Heart left ventricle (tissue), 16 donors: Measurements from ENCODE around the gene KCNN3. TPM values are rescaled to one million over a fixed set of nuclear protein-coding genes. Genes with fewer than 3 reads are reported as not detected.

Experiments used
- ATAC-seq, 4 donors: fragments of 200-7000 bp; cut with Tn5 transposase; one replicate each; pipeline ENCODE4 v1.9.1; 2020 to 2022; ENCODE audit warnings: moderate library complexity in 4 of 4, mild to moderate bottlenecking in 3 of 4, moderate number of reproducible peaks in 1 of 4
- DNase-seq, 5 donors: peaks; one replicate each; pipeline ENCODE4 v3.0.0-alpha.2; 2020
- H3K27ac ChIP-seq, 12 donors: fragments of 200-600 bp; sonication (generic) in 4 of 12; one replicate each; pipeline versions ENCODE4 v1.5.0 to v1.8.0; 2016 to 2022; ENCODE audit warnings: mild to moderate bottlenecking in 2 of 12
- H3K27me3 ChIP-seq, 9 donors: fragments of 200-600 bp; sonication (generic) in 2 of 9; one replicate each; pipeline versions ENCODE4 v1.5.1 to v1.8.0; 2016 to 2022; ENCODE audit warnings: mild to moderate bottlenecking in 3 of 9
- H3K36me3 ChIP-seq, 9 donors: fragments of 200-600 bp; sonication (generic) in 2 of 9; one replicate each; pipeline versions ENCODE4 v1.5.0 to v1.8.0; 2018 to 2022; ENCODE audit warnings: mild to moderate bottlenecking in 2 of 9
- H3K4me1 ChIP-seq, 12 donors: fragments of 200-600 bp; sonication (generic) in 4 of 12; one replicate each; pipeline versions ENCODE4 v1.5.0 to v1.8.0; 2016 to 2022; ENCODE audit warnings: mild to moderate bottlenecking in 3 of 12
- H3K4me3 ChIP-seq, 12 donors: fragments of 200-600 bp; sonication (generic) in 4 of 12; one replicate each; pipeline versions ENCODE4 v1.5.0 to v1.8.0; 2017 to 2022; ENCODE audit warnings: mild to moderate bottlenecking in 9 of 12, moderate library complexity in 4 of 12
- H3K9me3 ChIP-seq, 12 donors: fragments of 200-600 bp; sonication (generic) in 4 of 12; one replicate each; pipeline versions ENCODE4 v1.5.0 to v1.8.0; 2016 to 2022; ENCODE audit warnings: mild to moderate bottlenecking in 1 of 12
- POLR2A ChIP-seq, 2 donors: fragments of 450-650 bp; IDR thresholded peaks; one replicate each; pipeline ENCODE4 v1.6.1; 2017; ENCODE audit warnings: antibody characterized with exemption in 2 of 2, mild to moderate bottlenecking in 2 of 2, moderate library complexity in 2 of 2
- WGBS, 4 donors: extraction: QIAGEN DNeasy Blood & Tissue Kit in 2 of 4; methylation state at CpG; one replicate each; pipeline versions ENCODE4 v1.1.5 to v1.1.7; 2013 to 2018; 5-methylcytosine and 5-hydroxymethylcytosine counted together
- intact Hi-C, 10 donors: fragments of 100-400 bp; cut with DNase I; formaldehyde crosslinking; loops; one replicate each; pipeline versions ENCODE4 v1.11.1 to v1.14.2; 2022
- polyA plus RNA-seq, 2 donors: library from polyadenylated mRNA; stranded (reverse); fragments of 200-250 nt; gene quantifications; one replicate each; pipeline ENCODE4 v1.2.3, GENCODE V29; 2013
- total RNA-seq, 9 donors: library from RNA; depleted of rRNA in 2 of 9; stranded (reverse); fragments of >200 nt in 2 of 9; fragmentation: NEBNext Ultra II Directional in 3 of 9; extraction: Animal tissue kit (Norgen Biotek cat#: 25700) in 3 of 9; gene quantifications; one replicate each; pipeline versions ENCODE4 v1.1.0 to v1.2.4, GENCODE V29; 2016 to 2023
- TF ChIP-seq, protein P1 (sequence below), 12 donors: fragments of 200-600 bp; sonication (generic) in 4 of 12; IDR thresholded peaks; one replicate each; pipeline versions ENCODE4 v1.5.0 to v1.8.0; 2018 to 2022; ENCODE audit warnings: antibody characterized with exemption in 12 of 12, mild to moderate bottlenecking in 5 of 12
- donor health status: ischemic (EF 13 %, LVEDD 7.1; RV severe dilation, severe dysfunction).
- donor health status: healthy with polysubstance abuse.
- donor health status: DM: no; HTN: yes; CAD: no.
- donor health status: DM: no; HTN: no; CAD: no.
- donor health status: ischemic (EF 25% LVEDD 6.9; RV normal size, moderate dysfunction).
- donor health status: ischemic (EF 25% LVEDD 5.7; RV mildly dilated, moderate dysfunction).
- donor health status: healthy.
- donor health status: DM: yes; HTN: yes; CAD: no.
- donor health status: ischemic (EF 35%, LVEDD 5.7; RV mildly dilated, moderate dysfunction).
- donor health status: nonischemic (EF 11% LVEDD 7.7; RV severe dilation, severe dysfunction).
- donor health status: DM: yes; HTN: yes; CAD: no.
- donor health status: PGD.
- donor health status: ischemic (EF 29% LVEDD 5.4; RV normal size, mild dysfunction).
- donor health status: nonischemic (EF 23%, LVEDD 6.1; RV moderate dilation, normal function).

Gene KCNN3
- total and polyA plus RNA-seq, 11 donors: 0.42 to 4.6 (median 2.2) TPM

DNA sequence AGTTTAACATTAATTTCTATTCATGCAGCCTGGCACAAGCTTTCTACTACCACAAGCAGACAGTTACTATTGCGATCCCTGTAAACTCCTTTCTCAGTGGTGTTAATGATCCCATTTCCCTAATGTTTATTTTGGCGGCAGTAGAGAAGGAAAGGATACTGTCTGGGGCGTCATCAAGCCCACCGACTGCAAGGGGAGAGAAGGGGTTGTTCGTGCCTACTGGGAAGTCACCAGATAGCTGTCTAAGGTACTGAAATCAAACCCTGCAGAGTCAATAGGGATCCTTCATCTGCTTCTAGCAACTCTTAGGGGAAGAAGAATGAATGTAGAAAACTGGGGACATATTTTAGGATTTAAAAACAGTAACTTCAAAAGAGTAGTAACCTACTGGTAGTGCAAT, 166.9 kb downstream of the KCNN3 start:
- ATAC-seq (no peak), DNase-seq (no peak)
- Histone ChIP-seq H3K36me3 (peaks cover 0 to 3% (median 0%) of the 10 kb centered on the region in 9 donors), H3K27ac (no peak overlapping the region), H3K4me3 (no peak overlapping the region), H3K27me3 (no peaks in the 10 kb centered on the region), H3K4me1 (peaks cover 0 to 27% (median 4%) of the 10 kb centered on the region in 12 donors), H3K9me3 (no peaks in the 10 kb centered on the region)
- 17 to 30% (median 19%) methylated on average over 5 of the region's 5 CpGs for WGBS, 4 donors
- TF ChIP-seq POLR2A (IDR thresholded peaks at IDR 0.05): no peak
- TF ChIP-seq, protein P1, sequence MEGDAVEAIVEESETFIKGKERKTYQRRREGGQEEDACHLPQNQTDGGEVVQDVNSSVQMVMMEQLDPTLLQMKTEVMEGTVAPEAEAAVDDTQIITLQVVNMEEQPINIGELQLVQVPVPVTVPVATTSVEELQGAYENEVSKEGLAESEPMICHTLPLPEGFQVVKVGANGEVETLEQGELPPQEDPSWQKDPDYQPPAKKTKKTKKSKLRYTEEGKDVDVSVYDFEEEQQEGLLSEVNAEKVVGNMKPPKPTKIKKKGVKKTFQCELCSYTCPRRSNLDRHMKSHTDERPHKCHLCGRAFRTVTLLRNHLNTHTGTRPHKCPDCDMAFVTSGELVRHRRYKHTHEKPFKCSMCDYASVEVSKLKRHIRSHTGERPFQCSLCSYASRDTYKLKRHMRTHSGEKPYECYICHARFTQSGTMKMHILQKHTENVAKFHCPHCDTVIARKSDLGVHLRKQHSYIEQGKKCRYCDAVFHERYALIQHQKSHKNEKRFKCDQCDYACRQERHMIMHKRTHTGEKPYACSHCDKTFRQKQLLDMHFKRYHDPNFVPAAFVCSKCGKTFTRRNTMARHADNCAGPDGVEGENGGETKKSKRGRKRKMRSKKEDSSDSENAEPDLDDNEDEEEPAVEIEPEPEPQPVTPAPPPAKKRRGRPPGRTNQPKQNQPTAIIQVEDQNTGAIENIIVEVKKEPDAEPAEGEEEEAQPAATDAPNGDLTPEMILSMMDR (IDR thresholded peaks at IDR 0.05): no peak
- intact Hi-C loops: no loop called here

DNA sequence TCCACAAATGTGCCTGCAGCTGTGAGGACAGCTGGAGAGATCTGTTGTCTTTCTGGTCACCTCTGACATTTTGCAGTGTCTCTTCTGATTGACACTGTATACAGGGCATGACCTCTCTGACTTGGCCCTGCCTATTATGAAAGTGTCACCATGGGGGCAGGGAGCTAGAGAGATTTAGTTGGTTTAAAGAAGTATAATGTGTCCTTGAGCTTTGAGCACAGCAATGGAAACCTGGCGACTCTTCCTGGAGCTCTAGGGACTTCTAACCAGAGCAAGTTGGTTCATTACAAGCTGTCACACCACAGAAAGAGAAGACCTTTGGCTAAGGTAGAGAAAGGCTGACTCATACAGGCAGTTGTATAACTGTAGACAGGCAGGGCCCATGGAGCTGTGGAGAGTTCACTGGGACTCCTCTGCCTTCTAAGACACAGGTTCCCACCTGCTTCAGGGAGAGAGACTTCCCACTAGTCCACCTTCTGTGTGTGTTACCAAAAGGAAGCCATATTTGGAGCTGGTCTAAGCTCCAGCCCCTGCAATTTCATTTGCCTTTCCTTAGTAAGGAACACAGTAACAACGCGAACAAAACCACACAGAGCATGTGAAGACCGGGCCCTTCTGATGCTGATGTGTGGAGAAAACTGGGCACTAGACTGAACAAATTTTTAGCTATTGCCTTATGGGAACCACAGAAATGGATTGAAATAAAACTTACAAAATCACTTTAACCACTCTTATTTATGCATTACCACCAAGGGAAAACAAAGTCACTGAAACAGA, 171.6 kb downstream of the KCNN3 start:
- Histone ChIP-seq H3K27me3 (no peaks in the 10 kb centered on the region), H3K4me3 (no peak overlapping the region), H3K27ac (no peak overlapping the region), H3K36me3 (no peaks in the 10 kb centered on the region), H3K4me1 (peaks cover 0 to 22% (median 2%) of the 10 kb centered on the region in 12 donors), H3K9me3 (no peaks in the 10 kb centered on the region)
- DNase-seq: no peak
- TF ChIP-seq, protein P1 (IDR thresholded peaks at IDR 0.05): no peak
- TF ChIP-seq POLR2A (IDR thresholded peaks at IDR 0.05): no peak
- 88 to 97% (median 90%) methylated on average over 4 of the region's 4 CpGs for WGBS, 4 donors
- peak in 3 of 4 donors; percentile 47 to 69 (median 52) for ATAC-seq
- intact Hi-C loops: no loop called here

DNA sequence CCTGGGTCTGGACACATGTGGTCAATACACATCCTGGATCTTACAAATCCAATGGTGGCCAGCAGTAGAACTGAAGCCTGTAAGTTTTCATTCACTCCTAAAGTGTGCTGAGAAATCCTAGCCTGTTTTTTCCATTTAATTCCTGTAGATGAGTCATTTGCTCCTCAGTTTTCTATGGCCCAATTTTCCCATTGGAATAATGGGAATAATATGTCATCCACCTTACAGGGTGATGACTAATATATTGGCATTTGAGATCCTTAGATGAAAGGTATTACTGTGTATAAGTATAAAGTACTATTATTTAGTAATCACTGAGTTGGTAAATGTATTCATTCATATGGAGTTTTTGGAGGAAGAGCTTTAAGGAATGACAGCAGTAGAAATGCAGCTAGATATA, 172.4 kb downstream of the KCNN3 start:
- peaks cover 0 to 22% (median 2%) of the 10 kb centered on the region in 12 donors for H3K4me1 ChIP-seq
- no peak for DNase-seq
- H3K9me3 ChIP-seq: no peaks in the 10 kb centered on the region
- ATAC-seq: peak in 2 of 4 donors; percentile 21 to 43
- H3K36me3 ChIP-seq: no peaks in the 10 kb centered on the region
- H3K27ac ChIP-seq: no peak overlapping the region
- intact Hi-C loops: no loop called here
- no peaks in the 10 kb centered on the region for H3K27me3 ChIP-seq
- H3K4me3 ChIP-seq: no peak overlapping the region
- TF ChIP-seq, protein P1 (IDR thresholded peaks at IDR 0.05): no peak
- no peak for TF ChIP-seq POLR2A (IDR thresholded peaks at IDR 0.05)

DNA sequence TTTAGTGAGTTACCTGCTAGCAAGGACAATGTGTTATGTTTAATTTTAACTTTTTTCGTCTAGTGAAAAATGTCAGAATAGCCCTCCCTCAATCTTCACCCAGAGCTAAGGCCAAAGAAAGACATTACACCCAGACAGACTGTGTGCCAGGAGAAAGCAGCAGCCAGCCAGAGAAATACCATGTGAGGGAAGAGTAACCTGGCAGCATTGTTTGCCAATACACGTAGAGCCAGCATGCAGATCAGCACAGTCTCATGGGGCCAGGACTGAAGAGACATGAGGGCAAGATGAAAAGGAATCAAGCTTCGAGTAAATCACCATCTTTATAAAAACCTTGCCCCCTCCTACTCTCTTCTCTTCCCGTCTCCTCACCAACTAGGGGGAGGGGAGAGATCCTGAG, 173.6 kb downstream of the KCNN3 start:
- Histone ChIP-seq H3K4me3 (no peak overlapping the region), H3K9me3 (no peaks in the 10 kb centered on the region), H3K36me3 (no peaks in the 10 kb centered on the region), H3K4me1 (peaks cover 0 to 19% (median 2%) of the 10 kb centered on the region in 12 donors), H3K27me3 (no peaks in the 10 kb centered on the region), H3K27ac (no peak overlapping the region)
- TF ChIP-seq, protein P1 (IDR thresholded peaks at IDR 0.05): no peak
- TF ChIP-seq POLR2A (IDR thresholded peaks at IDR 0.05): no peak
- ATAC-seq (peak; percentile 50 to 79 (median 68)), DNase-seq (no peak)
- WGBS, 4 donors: 34 to 56% (median 44%) methylated on average over 4 of the region's 4 CpGs
- intact Hi-C loops: no loop called here
